ENCODE results near the gene ERGIC1.

GRCh38 chr5:172848419-172848818 lies 14.4 kb downstream of the ERGIC1 start:
- TF ChIP-seq CTCF (IDR thresholded peaks at IDR 0.05) (no peak), EP300 (IDR thresholded peaks at IDR 0.05) (no peak)

Data from ovary (tissue), 3 donors.